ENCODE data around the gene SLC2A5. TPM values are rescaled to one million over a fixed set of nuclear protein-coding genes. Genes with fewer than 3 reads are reported as not detected.
"Not testable (repeated sequence)": the region's sequence is repeated elsewhere in the genome, so short reads cannot be mapped to it uniquely, and the experiment has no call there.

Gene SLC2A5
- total and polyA plus RNA-seq, 2 donors (not counting 3 experiments of a cell fraction or from before 2014, with no cell fraction given), result not detected

- H3K9me1 ChIP-seq (replicated peaks; ENCODE audit: control insufficient read depth, extremely low read depth, insufficient read depth, low read length), result no peaks in the 10 kb centered on the region
- ChIA-PET POLR2A (no interaction called here), CTCF (interaction anchor here (1.7 to 4.3 kb wide), 2 partner anchors 13 to 91 kb away, joined by 3 to 16 read pairs; no protein-coding TSS in a partner anchor)
- no peaks in the 10 kb centered on the region for H3K9me3 ChIP-seq (replicated peaks; ENCODE audit: control insufficient read depth, insufficient read depth, low read length)
- no peaks in the 10 kb centered on the region for H3K79me2 ChIP-seq (ENCODE audit: control insufficient read depth, insufficient read depth, low read length)
- H3K4me3 ChIP-seq (replicated peaks in 1 of 3; ENCODE audit: insufficient read depth in 1 of 3, low read depth in 1 of 3, low read length in 3 of 3), result no peak overlapping the region
- H3K9ac ChIP-seq (replicated peaks; ENCODE audit: extremely low read depth, insufficient read depth, low read length), result no peak overlapping the region
- no peak overlapping the region for H3K4me2 ChIP-seq (ENCODE audit: insufficient read depth, low read length)
- DNase-seq (ENCODE audit: low read depth, low spot score), result no peak
- no TSS peak for BruUV-seq (replicated peaks)
- dilution Hi-C loops (cut with MboI; ENCODE audit: extremely low pct_ligation_motif_present, low sequenced_read_pairs), result no loop called here
- H3K27me3 ChIP-seq (ENCODE audit: control insufficient read depth in 2 of 2, insufficient read depth in 2 of 2, low read length in 2 of 2), result peaks cover 15 to 24% of the 10 kb centered on the region in 2 experiments
- intact Hi-C loops (cut with micrococcal nuclease), result no loop called here
- H3K36me3 ChIP-seq (ENCODE audit: control insufficient read depth in 2 of 2, extremely low read depth in 1 of 2, insufficient read depth in 2 of 2, low read length in 2 of 2), result no peaks in the 10 kb centered on the region
- H2AFZ ChIP-seq (ENCODE audit: low read depth, low read length), result no peak overlapping the region
- no peaks in the 10 kb centered on the region for H4K20me1 ChIP-seq (replicated peaks; ENCODE audit: control insufficient read depth, extremely low read depth, insufficient read depth, low read length)
- no peak overlapping the region for H3K27ac ChIP-seq (ENCODE audit: insufficient read depth, low read depth, low read length)
- no peak for FAIRE-seq
- TF ChIP-seq GATA2 (IDR thresholded peaks at IDR 0.05; ENCODE audit: insufficient read depth, insufficient read length, low read depth, low read length) (no peak), JUN (IDR thresholded peaks at IDR 0.05; ENCODE audit: borderline replicate concordance, insufficient read depth, insufficient read length, low read depth) (no peak), MYC (IDR thresholded peaks at IDR 0.05; ENCODE audit: low read depth, low read length) (no peak), FOS (IDR thresholded peaks at IDR 0.05; ENCODE audit: borderline replicate concordance, insufficient read depth, low read length) (no peak), CTCF (IDR thresholded peaks at IDR 0.05; ENCODE audit: extremely low read depth in 1 of 2, insufficient read depth in 1 of 2, low read depth in 1 of 2, low read length in 2 of 2) (no peak), POLR2A (IDR thresholded peaks at IDR 0.05; ENCODE audit: low read depth, low read length) (no peak), EZH2 (IDR thresholded peaks at IDR 0.05; ENCODE audit: borderline replicate concordance, low read depth, low read length, severe bottlenecking) (no peak), POLR2AphosphoS5 (IDR thresholded peaks at IDR 0.05; ENCODE audit: insufficient read depth, low read depth, low read length) (no peak), MAX (IDR thresholded peaks at IDR 0.05; ENCODE audit: insufficient read depth, insufficient read length) (no peak)
- no peaks in the 10 kb centered on the region for H3K4me1 ChIP-seq (ENCODE audit: control insufficient read depth, extremely low read depth, insufficient read depth, low read length)
These were observed 26.4 kb upstream of the SLC2A5 start for GRCh38 chr1:9095818-9096217.

DNA sequence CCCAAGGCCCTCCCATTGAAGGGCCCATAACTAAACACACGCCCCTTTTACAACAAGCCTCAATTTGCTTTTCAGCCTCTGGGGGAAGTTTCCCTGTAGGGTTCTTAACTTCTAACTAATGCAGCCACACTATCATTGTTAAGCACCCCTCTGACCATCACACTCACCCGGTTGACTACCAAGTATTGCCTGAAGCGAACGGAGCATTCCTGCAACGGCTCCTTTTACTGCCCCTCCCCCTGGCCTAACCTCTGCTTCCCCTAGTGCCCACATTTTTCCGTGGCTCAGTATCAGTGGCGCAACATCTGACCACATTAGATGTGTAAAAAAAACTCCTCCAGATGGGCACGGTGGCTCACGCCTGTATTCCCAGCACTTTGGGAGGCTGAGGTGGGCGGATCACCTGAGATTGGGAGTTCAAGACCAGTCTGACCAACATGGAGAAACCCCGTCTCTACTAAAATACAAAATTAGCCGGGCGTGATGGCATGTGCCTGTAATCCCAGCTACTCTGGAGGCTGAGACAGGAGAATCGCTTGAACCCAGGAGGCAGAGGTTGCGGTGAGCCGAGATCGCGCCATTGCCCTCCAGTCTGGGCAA is 24.7 kb upstream of the SLC2A5 start:
- H3K4me2 ChIP-seq (ENCODE audit: insufficient read depth, low read length); H3K4me3 ChIP-seq (replicated peaks in 1 of 3; ENCODE audit: insufficient read depth in 1 of 3, low read depth in 1 of 3, low read length in 3 of 3); intact Hi-C loops (cut with micrococcal nuclease); POLR2A ChIA-PET; H3K27ac ChIP-seq (ENCODE audit: insufficient read depth, low read depth, low read length); BruUV-seq (replicated peaks); DNase-seq (ENCODE audit: low read depth, low spot score); H3K9me3 ChIP-seq (replicated peaks; ENCODE audit: control insufficient read depth, insufficient read depth, low read length); H2AFZ ChIP-seq (ENCODE audit: low read depth, low read length); H3K4me1 ChIP-seq (ENCODE audit: control insufficient read depth, extremely low read depth, insufficient read depth, low read length); FAIRE-seq; H3K9ac ChIP-seq (replicated peaks; ENCODE audit: extremely low read depth, insufficient read depth, low read length); H3K36me3 ChIP-seq (ENCODE audit: control insufficient read depth in 2 of 2, extremely low read depth in 1 of 2, insufficient read depth in 2 of 2, low read length in 2 of 2); dilution Hi-C loops (cut with MboI; ENCODE audit: extremely low pct_ligation_motif_present, low sequenced_read_pairs); H4K20me1 ChIP-seq (replicated peaks; ENCODE audit: control insufficient read depth, extremely low read depth, insufficient read depth, low read length); H3K79me2 ChIP-seq (ENCODE audit: control insufficient read depth, insufficient read depth, low read length); H3K9me1 ChIP-seq (replicated peaks; ENCODE audit: control insufficient read depth, extremely low read depth, insufficient read depth, low read length): not testable (repeated sequence)
- peaks cover 21 to 25% of the 10 kb centered on the region in 2 experiments for H3K27me3 ChIP-seq (ENCODE audit: control insufficient read depth in 2 of 2, insufficient read depth in 2 of 2, low read length in 2 of 2)
- CTCF ChIA-PET, result interaction anchor here (1.0 to 1.3 kb wide), 2 partner anchors 89 to 143 kb away, joined by 3 to 5 read pairs; no protein-coding TSS in a partner anchor

Data from endothelial cell of umbilical vein (primary cell).